DOHH2 (cell line): ENCODE data around the gene DOK3.

ENCODE experiments used
- EZH2phosphoT487 ChIP-seq: fragments of 200-600 bp; sonication (generic); IDR thresholded peaks from 2 replicates; pipeline ENCODE4 v1.6.1; 2017; ENCODE audit warnings: borderline replicate concordance, mild to moderate bottlenecking, antibody characterized with exemption, low read length, moderate library complexity, mixed read lengths
- TF ChIP-seq, protein P1 (sequence below): fragments of 200-600 bp; sonication (generic); IDR thresholded peaks from one replicate; pipeline ENCODE4 v1.5.1; 2014; ENCODE audit warnings: antibody characterized with exemption, mild to moderate bottlenecking, low read depth, low read length; ENCODE audit not compliant: poor library complexity, severe bottlenecking

- TF ChIP-seq, protein P1, sequence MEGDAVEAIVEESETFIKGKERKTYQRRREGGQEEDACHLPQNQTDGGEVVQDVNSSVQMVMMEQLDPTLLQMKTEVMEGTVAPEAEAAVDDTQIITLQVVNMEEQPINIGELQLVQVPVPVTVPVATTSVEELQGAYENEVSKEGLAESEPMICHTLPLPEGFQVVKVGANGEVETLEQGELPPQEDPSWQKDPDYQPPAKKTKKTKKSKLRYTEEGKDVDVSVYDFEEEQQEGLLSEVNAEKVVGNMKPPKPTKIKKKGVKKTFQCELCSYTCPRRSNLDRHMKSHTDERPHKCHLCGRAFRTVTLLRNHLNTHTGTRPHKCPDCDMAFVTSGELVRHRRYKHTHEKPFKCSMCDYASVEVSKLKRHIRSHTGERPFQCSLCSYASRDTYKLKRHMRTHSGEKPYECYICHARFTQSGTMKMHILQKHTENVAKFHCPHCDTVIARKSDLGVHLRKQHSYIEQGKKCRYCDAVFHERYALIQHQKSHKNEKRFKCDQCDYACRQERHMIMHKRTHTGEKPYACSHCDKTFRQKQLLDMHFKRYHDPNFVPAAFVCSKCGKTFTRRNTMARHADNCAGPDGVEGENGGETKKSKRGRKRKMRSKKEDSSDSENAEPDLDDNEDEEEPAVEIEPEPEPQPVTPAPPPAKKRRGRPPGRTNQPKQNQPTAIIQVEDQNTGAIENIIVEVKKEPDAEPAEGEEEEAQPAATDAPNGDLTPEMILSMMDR, result no peak
- TF ChIP-seq EZH2phosphoT487, result no peak
These were observed 15.5 kb upstream of the DOK3 start for GRCh38 chr5:177524941-177525655.
